Measurements from ENCODE around the gene RTN4.
A peak's percentile ranks its signal among the peaks of the same experiment; 100 is the strongest.
"Not testable (repeated sequence)": the region's sequence is repeated elsewhere in the genome, so short reads cannot be mapped to it uniquely, and the experiment has no call there.

Gene RTN4, protein sequence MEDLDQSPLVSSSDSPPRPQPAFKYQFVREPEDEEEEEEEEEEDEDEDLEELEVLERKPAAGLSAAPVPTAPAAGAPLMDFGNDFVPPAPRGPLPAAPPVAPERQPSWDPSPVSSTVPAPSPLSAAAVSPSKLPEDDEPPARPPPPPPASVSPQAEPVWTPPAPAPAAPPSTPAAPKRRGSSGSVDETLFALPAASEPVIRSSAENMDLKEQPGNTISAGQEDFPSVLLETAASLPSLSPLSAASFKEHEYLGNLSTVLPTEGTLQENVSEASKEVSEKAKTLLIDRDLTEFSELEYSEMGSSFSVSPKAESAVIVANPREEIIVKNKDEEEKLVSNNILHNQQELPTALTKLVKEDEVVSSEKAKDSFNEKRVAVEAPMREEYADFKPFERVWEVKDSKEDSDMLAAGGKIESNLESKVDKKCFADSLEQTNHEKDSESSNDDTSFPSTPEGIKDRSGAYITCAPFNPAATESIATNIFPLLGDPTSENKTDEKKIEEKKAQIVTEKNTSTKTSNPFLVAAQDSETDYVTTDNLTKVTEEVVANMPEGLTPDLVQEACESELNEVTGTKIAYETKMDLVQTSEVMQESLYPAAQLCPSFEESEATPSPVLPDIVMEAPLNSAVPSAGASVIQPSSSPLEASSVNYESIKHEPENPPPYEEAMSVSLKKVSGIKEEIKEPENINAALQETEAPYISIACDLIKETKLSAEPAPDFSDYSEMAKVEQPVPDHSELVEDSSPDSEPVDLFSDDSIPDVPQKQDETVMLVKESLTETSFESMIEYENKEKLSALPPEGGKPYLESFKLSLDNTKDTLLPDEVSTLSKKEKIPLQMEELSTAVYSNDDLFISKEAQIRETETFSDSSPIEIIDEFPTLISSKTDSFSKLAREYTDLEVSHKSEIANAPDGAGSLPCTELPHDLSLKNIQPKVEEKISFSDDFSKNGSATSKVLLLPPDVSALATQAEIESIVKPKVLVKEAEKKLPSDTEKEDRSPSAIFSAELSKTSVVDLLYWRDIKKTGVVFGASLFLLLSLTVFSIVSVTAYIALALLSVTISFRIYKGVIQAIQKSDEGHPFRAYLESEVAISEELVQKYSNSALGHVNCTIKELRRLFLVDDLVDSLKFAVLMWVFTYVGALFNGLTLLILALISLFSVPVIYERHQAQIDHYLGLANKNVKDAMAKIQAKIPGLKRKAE

DNA sequence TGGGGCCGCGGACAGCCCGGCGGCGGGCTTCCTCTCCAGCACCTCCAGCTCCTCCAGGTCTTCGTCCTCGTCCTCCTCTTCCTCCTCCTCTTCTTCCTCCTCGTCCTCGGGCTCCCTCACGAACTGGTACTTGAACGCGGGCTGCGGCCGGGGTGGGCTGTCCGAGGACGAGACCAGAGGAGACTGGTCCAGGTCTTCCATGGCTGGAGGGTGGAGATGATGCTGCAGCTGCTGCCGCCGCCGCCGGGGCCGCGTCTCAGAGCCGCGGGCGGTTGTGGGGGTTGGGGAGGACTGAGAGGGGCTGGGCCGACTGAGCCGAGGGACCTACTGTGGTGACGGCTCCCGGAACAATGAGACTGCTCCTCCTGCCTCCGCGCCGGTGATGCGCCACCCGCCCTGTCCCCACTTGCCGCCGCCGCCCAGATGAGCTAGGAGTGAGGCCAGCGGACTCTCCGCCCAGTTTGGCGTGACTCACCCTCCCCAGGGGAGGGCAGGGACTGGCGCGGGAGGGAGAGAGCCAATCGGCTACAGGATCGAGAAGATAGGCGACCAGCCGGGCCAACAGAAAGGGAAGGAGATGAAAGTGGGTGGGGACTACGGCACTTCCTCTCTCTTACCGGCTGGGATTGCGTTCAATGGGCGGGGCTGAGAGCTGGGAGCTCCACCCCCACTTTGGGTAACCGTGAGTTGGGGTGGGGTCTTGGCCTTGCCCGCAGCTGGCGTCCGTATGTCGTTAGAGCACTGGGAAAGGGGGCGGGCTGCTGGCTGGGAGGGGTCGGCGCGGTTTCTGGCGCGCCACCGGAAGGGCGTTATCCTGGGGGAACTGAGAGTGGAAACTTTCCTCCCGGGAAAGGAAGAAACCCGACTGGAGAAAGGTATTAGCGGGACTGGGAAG is at the start of gene RTN4:
Gene RTN4, minus strand, starts transcription at position 352 of the 895 bp plus-strand sequence. Its CDS starts 151 bp downstream, at position 201.
- peak within 1 kb of the TSS; percentile 99 for H3K27ac Mint-ChIP-seq
- ATAC-seq (replicated peaks) (peak; percentile 86 to 88), DNase-seq (peak; percentile 99)
- peaks cover 6 to 21% of the 10 kb centered on the region in 2 donors for H3K36me3 Mint-ChIP-seq
- H3K9me3 Mint-ChIP-seq, result no peaks in the 10 kb centered on the region
- H3K27me3 Mint-ChIP-seq, result no peaks in the 10 kb centered on the region
- H3K4me3 Mint-ChIP-seq, result peak within 1 kb of the TSS; percentile 86 to 99
- peaks cover 23 to 63% of the 10 kb centered on the region in 2 donors for H3K4me1 Mint-ChIP-seq

DNA sequence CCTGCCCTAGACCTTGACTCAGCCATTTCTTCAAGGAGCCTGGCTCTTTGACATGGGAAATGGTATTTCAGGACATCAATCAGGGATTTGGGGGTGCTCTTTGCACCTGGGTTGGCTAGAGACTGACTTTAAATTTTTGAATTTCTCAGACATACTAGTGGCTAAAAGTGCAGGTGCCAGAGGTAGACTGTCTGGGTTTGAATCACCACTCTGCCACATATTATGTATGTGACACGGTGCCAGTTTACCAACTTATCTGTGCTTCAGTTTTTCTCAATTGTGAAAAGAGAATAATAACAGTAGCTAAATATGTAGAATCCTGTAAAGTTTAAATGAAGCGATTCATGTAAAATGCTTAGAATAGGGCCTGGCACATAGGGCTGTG is 49.2 kb upstream of the RTN4 start:
- DNase-seq, result no peak
- no peaks in the 10 kb centered on the region for H3K36me3 Mint-ChIP-seq
- peaks cover 0 to 2% of the 10 kb centered on the region in 2 donors for H3K4me1 Mint-ChIP-seq
- no peak for ATAC-seq (replicated peaks)
- no peak overlapping the region for H3K4me3 Mint-ChIP-seq
- no peaks in the 10 kb centered on the region for H3K9me3 Mint-ChIP-seq
- H3K27ac Mint-ChIP-seq, result no peak overlapping the region
- H3K27me3 Mint-ChIP-seq, result no peaks in the 10 kb centered on the region

DNA sequence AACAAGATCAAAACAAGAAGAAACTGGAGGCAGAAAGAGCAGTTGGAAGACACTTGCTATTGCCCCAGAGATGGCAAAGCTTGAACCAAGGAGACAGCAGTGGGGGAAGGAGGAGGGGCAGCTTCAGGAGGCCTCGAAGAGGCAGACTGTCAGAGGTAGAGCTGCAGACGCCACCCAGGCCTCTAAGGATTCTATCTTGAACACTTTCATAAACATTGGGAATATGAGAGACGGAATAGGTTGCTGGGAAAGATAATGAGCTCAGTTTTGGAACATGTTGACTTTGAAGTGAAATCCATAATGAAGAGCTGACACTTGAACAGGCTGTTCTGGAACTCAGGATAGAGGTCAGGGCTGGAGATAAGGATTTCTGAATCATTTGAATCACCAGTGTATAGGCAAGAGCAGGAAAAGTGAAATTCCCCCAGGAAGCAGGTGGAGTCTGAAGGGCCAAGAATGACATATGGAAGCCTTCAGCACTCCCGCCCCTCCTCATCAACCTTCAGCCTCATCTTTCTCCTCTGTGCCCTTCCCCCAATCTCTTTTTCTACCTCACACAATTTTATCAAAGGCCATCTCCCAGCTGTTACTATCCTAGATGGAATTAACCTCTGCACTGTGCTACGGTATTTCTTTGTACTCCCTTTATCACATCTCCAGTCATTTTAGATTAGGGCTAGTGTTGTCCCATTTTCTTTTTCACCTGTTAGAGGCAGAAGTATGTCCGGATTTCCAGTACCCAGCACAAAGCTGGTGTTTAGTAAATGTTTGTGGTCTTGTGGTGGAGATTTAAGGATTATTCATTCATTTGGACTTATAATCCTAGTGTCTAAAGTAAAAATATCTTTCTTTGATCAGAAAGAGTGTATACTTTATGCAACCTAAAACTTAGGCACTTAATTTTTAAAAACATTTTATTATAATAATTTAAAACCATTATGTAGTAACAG is 47.5 kb upstream of the RTN4 start:
- Mint-ChIP-seq H3K36me3 (no peaks in the 10 kb centered on the region), H3K27ac (no peak overlapping the region), H3K4me1 (no peaks in the 10 kb centered on the region), H3K27me3 (no peaks in the 10 kb centered on the region), H3K9me3 (no peaks in the 10 kb centered on the region), H3K4me3 (no peak overlapping the region)
- no peak for ATAC-seq (replicated peaks)
- DNase-seq, result no peak

DNA sequence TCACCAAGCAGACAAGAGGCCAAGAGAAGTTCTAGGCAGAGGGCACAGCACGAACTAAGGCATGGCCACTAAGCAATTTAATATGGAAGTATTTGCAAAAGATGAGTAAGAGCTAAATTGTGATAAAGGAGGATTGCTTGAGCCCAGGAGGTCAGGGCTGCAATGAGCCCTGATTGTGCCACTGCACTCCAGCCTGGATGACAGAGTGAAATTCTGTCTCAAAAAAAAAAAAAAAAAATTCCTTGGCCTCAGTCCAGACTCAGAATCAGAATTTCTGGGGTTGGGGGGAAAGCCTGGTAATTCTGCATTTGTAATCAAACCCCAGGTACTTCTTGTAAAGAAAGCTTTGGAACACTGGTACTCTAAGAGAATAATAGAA is 46.8 kb upstream of the RTN4 start:
- ATAC-seq (replicated peaks) (no peak), DNase-seq (no peak)
- no peaks in the 10 kb centered on the region for H3K36me3 Mint-ChIP-seq
- H3K27me3 Mint-ChIP-seq, result no peaks in the 10 kb centered on the region
- H3K4me3 Mint-ChIP-seq, result no peak overlapping the region
- H3K9me3 Mint-ChIP-seq, result no peaks in the 10 kb centered on the region
- no peaks in the 10 kb centered on the region for H3K4me1 Mint-ChIP-seq
- no peak overlapping the region for H3K27ac Mint-ChIP-seq

DNA sequence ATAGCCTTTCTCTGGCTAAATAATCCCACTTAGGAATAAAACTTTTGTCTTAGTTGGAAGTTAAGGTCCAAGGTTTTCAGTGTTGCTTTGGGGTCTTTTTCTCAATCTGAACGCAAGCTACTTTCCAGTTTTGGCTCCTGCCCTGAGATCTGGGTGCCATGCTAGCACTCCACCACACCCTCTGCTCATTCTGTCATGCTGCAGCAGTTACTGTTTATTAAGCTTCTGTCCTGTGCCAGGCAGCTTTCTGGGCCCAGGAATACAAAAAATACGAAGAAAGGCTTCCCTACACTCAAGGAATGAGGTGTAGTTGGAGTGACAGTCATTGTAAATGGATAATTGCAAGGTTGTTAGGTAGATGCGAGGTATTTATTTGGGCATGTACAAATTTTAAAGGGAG is 46.3 kb upstream of the RTN4 start:
- peaks cover 0 to under 1% of the 10 kb centered on the region in 2 donors for H3K36me3 Mint-ChIP-seq

DNA sequence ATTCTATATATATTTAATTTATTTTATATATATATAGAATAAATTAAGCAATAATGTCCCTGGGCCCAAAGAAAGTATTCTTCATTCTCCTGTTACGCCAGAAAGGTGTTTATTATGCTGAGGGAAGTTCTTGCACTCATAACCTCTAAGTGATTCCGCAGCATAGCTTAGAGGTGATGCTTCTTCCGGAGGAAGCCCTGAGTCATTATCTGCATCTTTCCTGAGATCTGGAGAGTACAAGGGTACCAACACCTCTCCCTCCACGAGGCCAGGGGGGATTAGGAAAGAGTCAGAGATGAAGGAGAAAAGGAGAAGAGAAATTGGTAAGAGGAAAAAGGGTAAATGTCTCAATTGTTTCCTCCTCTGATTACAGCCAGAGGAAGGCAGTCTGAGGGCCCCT is 43.1 kb upstream of the RTN4 start:
- Mint-ChIP-seq H3K27me3 (no peaks in the 10 kb centered on the region), H3K4me3 (no peak overlapping the region), H3K36me3 (peaks cover 0 to 5% of the 10 kb centered on the region in 2 donors), H3K27ac (no peak overlapping the region), H3K9me3 (peaks cover 3 to 6% of the 10 kb centered on the region in 2 donors), H3K4me1 (no peaks in the 10 kb centered on the region)
- no peak for ATAC-seq (replicated peaks)
- no peak for DNase-seq

More for the DNA sequence above, 46.3 kb upstream of the RTN4 start:
- Mint-ChIP-seq H3K4me1 (no peaks in the 10 kb centered on the region), H3K27me3 (no peaks in the 10 kb centered on the region), H3K4me3 (no peak overlapping the region), H3K9me3 (peaks cover 2% of the 10 kb centered on the region in 2 donors), H3K27ac (no peak overlapping the region)
- DNase-seq (no peak), ATAC-seq (replicated peaks) (no peak)

DNA sequence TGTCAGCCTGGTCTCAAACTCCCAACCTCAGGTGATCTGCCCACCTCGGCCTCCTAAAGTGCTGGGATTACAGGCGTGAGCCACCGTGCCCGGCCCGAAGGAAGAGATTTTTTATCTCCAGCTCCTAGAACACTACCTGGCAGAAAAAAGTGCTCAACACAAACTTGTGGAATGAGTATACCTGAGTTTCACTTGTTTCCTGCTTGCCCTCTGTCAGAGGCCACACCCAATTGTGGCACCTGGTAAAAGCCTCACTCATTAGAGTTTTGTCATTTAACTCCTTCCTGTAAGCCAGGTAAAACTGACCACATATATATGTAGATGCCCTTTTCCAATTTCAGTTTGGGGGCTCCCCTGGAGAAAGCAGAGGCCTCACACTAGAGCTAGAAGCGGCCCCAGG is 42.2 kb upstream of the RTN4 start:
- Mint-ChIP-seq H3K4me1 (no peaks in the 10 kb centered on the region), H3K36me3 (peaks cover 0 to 5% of the 10 kb centered on the region in 2 donors), H3K4me3 (no peak overlapping the region), H3K27me3 (no peaks in the 10 kb centered on the region), H3K9me3 (peaks cover 3 to 6% of the 10 kb centered on the region in 2 donors), H3K27ac (no peak overlapping the region)
- DNase-seq (no peak), ATAC-seq (replicated peaks) (peak in 1 of 2 donors; percentile 31)

DNA sequence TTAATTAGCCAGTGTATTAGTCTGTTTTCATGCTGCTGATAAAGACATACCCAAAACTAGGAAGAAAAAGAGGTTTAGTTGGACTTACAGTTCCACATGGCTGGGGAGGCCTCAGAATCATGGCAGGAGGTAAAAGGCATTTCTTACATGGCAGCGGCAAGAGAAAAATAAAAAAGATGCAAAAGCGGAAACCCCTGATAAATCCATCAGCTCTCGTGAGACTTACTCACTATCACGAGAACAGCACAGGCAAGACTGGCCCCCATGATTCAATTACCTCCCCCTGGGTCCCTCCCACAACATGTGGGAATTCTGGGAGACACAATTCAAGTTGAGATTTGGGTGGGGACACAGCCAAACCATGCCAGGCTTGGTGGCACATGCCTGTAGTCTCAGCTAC is 41.4 kb upstream of the RTN4 start:
- H3K27me3 Mint-ChIP-seq; H3K4me3 Mint-ChIP-seq; ATAC-seq (replicated peaks); DNase-seq; H3K4me1 Mint-ChIP-seq; H3K9me3 Mint-ChIP-seq; H3K36me3 Mint-ChIP-seq: not testable (repeated sequence)
- H3K27ac Mint-ChIP-seq, result peak overlapping the region; percentile 9

DNA sequence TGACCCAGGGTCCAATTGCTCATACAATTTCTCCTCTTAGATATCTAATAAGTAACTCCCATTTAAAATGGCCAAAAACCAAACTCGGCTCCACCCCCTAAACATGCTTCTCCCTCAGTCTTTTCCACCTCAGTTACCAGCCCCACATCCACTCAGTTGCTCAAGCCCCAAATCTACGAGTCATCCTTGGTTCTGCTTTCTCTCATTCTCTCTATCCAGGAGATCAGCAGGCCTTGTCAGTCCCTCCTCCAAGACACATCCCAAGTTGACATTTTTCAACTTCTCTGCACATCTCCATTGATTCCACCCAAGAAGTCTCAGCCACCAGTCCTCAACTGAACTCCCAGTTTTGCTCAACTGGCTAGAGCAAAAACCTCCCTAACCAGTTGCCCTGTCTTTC is 40.5 kb upstream of the RTN4 start:
- Mint-ChIP-seq H3K4me3 (no peak overlapping the region), H3K36me3 (peaks cover 0 to 5% of the 10 kb centered on the region in 2 donors), H3K27me3 (no peaks in the 10 kb centered on the region), H3K27ac (no peak overlapping the region), H3K9me3 (peaks cover 3 to 6% of the 10 kb centered on the region in 2 donors), H3K4me1 (no peaks in the 10 kb centered on the region)
- DNase-seq (no peak), ATAC-seq (replicated peaks) (no peak)

DNA sequence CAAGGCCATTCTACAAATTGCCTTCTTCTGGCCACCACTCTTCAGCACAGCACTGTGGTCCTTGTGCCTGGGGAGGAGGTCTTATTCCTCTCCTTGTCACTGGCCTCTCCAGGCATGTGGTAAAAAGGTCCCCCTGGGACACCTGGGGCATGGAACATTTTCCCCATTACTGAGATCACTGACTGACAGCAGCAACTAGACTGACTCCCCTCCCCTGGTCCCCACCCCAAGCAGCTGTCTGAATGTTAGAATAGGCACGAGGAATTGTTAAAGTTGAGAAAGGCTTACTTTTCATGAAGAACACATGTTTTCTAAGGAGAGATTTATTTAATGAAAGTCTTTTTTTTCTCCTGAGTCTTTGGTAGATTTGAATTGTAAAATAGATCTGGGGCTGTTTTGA is 39.5 kb upstream of the RTN4 start:
- Mint-ChIP-seq H3K27ac (no peak overlapping the region), H3K36me3 (peaks cover 0 to 5% of the 10 kb centered on the region in 2 donors), H3K27me3 (no peaks in the 10 kb centered on the region), H3K4me1 (no peaks in the 10 kb centered on the region), H3K9me3 (peaks cover 3 to 6% of the 10 kb centered on the region in 2 donors), H3K4me3 (no peak overlapping the region)
- ATAC-seq (replicated peaks) (no peak), DNase-seq (no peak)

DNA sequence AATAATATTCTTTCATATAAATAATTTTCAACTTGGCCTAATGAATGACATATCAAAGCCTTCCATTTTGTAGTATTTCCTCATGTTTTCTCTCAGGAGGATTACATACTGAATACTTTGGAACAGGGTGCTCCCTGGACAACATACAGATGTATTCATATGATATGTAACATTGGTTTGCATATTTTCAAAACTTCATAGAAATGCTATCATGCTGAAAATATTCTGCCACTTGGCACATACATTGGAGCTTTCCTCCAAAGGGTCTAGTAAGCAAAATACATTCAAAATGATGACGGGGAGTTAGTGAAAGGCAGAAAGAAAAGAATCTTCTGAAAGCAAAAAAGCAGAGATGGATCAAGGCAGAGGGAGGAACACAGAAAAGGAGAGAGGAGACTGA is 38.1 kb upstream of the RTN4 start:
- ATAC-seq (replicated peaks) (no peak), DNase-seq (no peak)
- Mint-ChIP-seq H3K36me3 (peaks cover 0 to 5% of the 10 kb centered on the region in 2 donors), H3K9me3 (peaks cover 3 to 6% of the 10 kb centered on the region in 2 donors), H3K4me3 (no peak overlapping the region), H3K4me1 (no peaks in the 10 kb centered on the region), H3K27me3 (no peaks in the 10 kb centered on the region), H3K27ac (no peak overlapping the region)

DNA sequence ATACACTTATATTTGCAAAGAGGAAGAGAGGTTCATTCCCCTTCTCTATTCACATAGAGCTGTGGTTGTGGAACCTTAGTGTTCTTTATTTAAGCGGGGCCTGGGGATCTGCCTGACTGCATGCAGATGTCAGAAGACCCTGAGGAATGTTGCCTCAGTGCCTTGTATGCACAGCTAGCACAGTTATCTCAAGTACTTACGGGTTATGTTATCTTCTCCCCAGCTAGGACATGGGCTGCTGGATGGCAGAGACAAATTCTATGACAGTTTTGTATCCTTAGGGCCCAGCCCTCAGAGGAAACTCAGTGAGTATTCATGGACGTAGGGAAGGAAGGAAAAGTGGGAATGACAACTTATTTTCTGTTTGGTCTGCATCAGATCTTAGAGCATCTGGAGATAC is 37.7 kb upstream of the RTN4 start:
- Mint-ChIP-seq H3K36me3 (peaks cover 0 to 5% of the 10 kb centered on the region in 2 donors), H3K27ac (no peak overlapping the region), H3K9me3 (peaks cover 3 to 6% of the 10 kb centered on the region in 2 donors), H3K4me3 (no peak overlapping the region), H3K27me3 (no peaks in the 10 kb centered on the region), H3K4me1 (no peaks in the 10 kb centered on the region)
- ATAC-seq (replicated peaks) (no peak), DNase-seq (no peak)

DNA sequence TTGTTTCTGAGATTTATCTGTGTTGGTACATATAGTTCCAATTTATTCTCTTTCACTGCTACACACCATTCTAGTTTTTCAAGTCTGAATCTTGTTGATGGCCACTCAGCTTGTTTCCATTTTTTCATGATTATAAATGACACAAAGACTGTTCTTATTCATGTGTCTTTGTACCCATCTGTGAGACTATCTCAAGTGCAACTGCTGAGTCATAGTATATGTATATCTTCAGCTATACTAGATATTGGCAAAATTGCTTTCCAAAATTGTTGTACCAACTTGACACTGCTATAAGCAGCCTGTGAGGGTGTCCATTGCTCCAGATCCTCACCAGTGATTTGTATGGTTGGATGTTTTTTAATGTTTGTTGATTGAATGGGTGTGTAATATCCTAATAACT is 37.2 kb upstream of the RTN4 start:
- peaks cover 3 to 6% of the 10 kb centered on the region in 2 donors for H3K9me3 Mint-ChIP-seq
- ATAC-seq (replicated peaks) (no peak), DNase-seq (no peak)
- H3K4me1 Mint-ChIP-seq, result no peaks in the 10 kb centered on the region
- H3K36me3 Mint-ChIP-seq, result peaks cover 0 to 5% of the 10 kb centered on the region in 2 donors
- no peak overlapping the region for H3K27ac Mint-ChIP-seq
- H3K4me3 Mint-ChIP-seq, result no peak overlapping the region
- H3K27me3 Mint-ChIP-seq, result no peaks in the 10 kb centered on the region
